Measurements from ENCODE around the gene TMEM74B. TPM values are rescaled to one million over a fixed set of nuclear protein-coding genes. Genes with fewer than 3 reads are reported as not detected.

TMEM74B gene
- total RNA-seq, 1 donor from 2014 or later: 0.85 TPM

GRCh38 chr20:1184260-1184637, 532 bp downstream of the TMEM74B start:
- peak overlapping the region; percentile 66 for H3K4me3 Mint-ChIP-seq
- H3K4me1 Mint-ChIP-seq: peaks cover 10% of the 10 kb centered on the region
- peaks cover 46% of the 10 kb centered on the region for H3K27me3 Mint-ChIP-seq (ENCODE audit: low read depth)
- TF ChIP-seq CTCF (IDR thresholded peaks at IDR 0.05; ENCODE audit: unreplicated experiment): no peak
- no peak overlapping the region for H3K27ac Mint-ChIP-seq
- DNase-seq (ENCODE audit: low spot score in 2 of 2, unreplicated experiment in 2 of 2): no peak
- no peaks in the 10 kb centered on the region for H3K9me3 Mint-ChIP-seq
- no peaks in the 10 kb centered on the region for H3K36me3 Mint-ChIP-seq

GRCh38 chr20:1183153-1183552, 1.6 kb downstream of the TMEM74B start:
- peaks cover 42% of the 10 kb centered on the region for H3K27me3 Mint-ChIP-seq (ENCODE audit: low read depth)
- H3K27ac Mint-ChIP-seq: no peak overlapping the region
- peaks cover 10% of the 10 kb centered on the region for H3K4me1 Mint-ChIP-seq
- TF ChIP-seq CTCF (IDR thresholded peaks at IDR 0.05; ENCODE audit: unreplicated experiment): no peak
- no peaks in the 10 kb centered on the region for H3K9me3 Mint-ChIP-seq
- peak overlapping the region; percentile 11 for H3K4me3 Mint-ChIP-seq
- no peak for DNase-seq (ENCODE audit: low spot score in 2 of 2, unreplicated experiment in 2 of 2)
- no peaks in the 10 kb centered on the region for H3K36me3 Mint-ChIP-seq

GRCh38 chr20:1182106-1182505, 2.7 kb downstream of the TMEM74B start:
- Mint-ChIP-seq H3K9me3 (no peaks in the 10 kb centered on the region), H3K27ac (no peak overlapping the region), H3K27me3 (ENCODE audit: low read depth) (peaks cover 42% of the 10 kb centered on the region), H3K36me3 (no peaks in the 10 kb centered on the region), H3K4me3 (no peak overlapping the region), H3K4me1 (peaks cover 10% of the 10 kb centered on the region)
- no peak for DNase-seq (ENCODE audit: low spot score in 2 of 2, unreplicated experiment in 2 of 2)
- TF ChIP-seq CTCF (IDR thresholded peaks at IDR 0.05; ENCODE audit: unreplicated experiment): no peak

- Mint-ChIP-seq H3K9me3 (no peaks in the 10 kb centered on the region), H3K36me3 (peaks cover 2% of the 10 kb centered on the region), H3K27ac (no peak overlapping the region), H3K4me1 (peaks cover 8% of the 10 kb centered on the region), H3K27me3 (ENCODE audit: low read depth) (peaks cover 36% of the 10 kb centered on the region), H3K4me3 (no peak overlapping the region)
- TF ChIP-seq CTCF (IDR thresholded peaks at IDR 0.05; ENCODE audit: unreplicated experiment): no peak
- no peak for DNase-seq (ENCODE audit: low spot score in 2 of 2, unreplicated experiment in 2 of 2)
Measured at GRCh38 chr20:1180949-1181348, 3.8 kb downstream of the TMEM74B start.

- H3K27me3 Mint-ChIP-seq (ENCODE audit: low read depth): peaks cover 22% of the 10 kb centered on the region
- DNase-seq (ENCODE audit: low spot score in 2 of 2, unreplicated experiment in 2 of 2): no peak
- peaks cover 9% of the 10 kb centered on the region for H3K36me3 Mint-ChIP-seq
- no peak overlapping the region for H3K27ac Mint-ChIP-seq
- no peak for TF ChIP-seq CTCF (IDR thresholded peaks at IDR 0.05; ENCODE audit: unreplicated experiment)
- no peaks in the 10 kb centered on the region for H3K9me3 Mint-ChIP-seq
- no peaks in the 10 kb centered on the region for H3K4me1 Mint-ChIP-seq
- H3K4me3 Mint-ChIP-seq: no peak overlapping the region
Measured at GRCh38 chr20:1178623-1179022, 6.2 kb downstream of the TMEM74B start.

- Mint-ChIP-seq H3K4me3 (no peak overlapping the region), H3K27me3 (ENCODE audit: low read depth) (peaks cover 17% of the 10 kb centered on the region), H3K36me3 (peaks cover 9% of the 10 kb centered on the region), H3K9me3 (no peaks in the 10 kb centered on the region), H3K4me1 (no peaks in the 10 kb centered on the region), H3K27ac (no peak overlapping the region)
- no peak for DNase-seq (ENCODE audit: low spot score in 2 of 2, unreplicated experiment in 2 of 2)
- no peak for TF ChIP-seq CTCF (IDR thresholded peaks at IDR 0.05; ENCODE audit: unreplicated experiment)
Measured at GRCh38 chr20:1178103-1178502, 6.7 kb downstream of the TMEM74B start.
